ENCODE measurements around the gene SUPT20HL1.

DNA sequence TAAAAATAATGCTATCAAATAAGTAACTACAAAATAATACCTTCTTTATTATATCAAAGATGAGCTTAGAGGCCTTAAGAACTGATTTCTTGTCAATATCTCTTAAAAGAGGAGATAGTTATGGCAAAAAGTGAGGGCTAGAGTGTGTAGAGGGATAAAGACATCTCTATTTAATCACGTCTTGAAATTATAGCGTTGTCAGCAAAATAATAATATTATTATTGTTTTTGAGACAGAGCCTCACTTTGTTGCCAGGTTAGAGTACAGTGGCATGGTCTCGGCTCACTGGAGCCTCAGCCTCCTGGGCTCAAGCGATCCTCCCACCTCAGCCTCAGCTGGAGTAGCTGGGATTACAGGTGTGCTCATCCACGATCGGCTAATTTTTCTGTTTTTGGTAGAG is 18.3 kb downstream of the SUPT20HL1 start:
- TF ChIP-seq POLR2A (IDR thresholded peaks at IDR 0.05) = no peak
- TF ChIP-seq, protein P1, sequence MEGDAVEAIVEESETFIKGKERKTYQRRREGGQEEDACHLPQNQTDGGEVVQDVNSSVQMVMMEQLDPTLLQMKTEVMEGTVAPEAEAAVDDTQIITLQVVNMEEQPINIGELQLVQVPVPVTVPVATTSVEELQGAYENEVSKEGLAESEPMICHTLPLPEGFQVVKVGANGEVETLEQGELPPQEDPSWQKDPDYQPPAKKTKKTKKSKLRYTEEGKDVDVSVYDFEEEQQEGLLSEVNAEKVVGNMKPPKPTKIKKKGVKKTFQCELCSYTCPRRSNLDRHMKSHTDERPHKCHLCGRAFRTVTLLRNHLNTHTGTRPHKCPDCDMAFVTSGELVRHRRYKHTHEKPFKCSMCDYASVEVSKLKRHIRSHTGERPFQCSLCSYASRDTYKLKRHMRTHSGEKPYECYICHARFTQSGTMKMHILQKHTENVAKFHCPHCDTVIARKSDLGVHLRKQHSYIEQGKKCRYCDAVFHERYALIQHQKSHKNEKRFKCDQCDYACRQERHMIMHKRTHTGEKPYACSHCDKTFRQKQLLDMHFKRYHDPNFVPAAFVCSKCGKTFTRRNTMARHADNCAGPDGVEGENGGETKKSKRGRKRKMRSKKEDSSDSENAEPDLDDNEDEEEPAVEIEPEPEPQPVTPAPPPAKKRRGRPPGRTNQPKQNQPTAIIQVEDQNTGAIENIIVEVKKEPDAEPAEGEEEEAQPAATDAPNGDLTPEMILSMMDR (IDR thresholded peaks at IDR 0.05) = no peak

Data from Peyer's patch (tissue), 4 donors.